Measurements from ENCODE around the gene SLC45A3.
"Not testable (repeated sequence)": the region's sequence is repeated elsewhere in the genome, so short reads cannot be mapped to it uniquely, and the experiment has no call there.

The SLC45A3 gene

DNA sequence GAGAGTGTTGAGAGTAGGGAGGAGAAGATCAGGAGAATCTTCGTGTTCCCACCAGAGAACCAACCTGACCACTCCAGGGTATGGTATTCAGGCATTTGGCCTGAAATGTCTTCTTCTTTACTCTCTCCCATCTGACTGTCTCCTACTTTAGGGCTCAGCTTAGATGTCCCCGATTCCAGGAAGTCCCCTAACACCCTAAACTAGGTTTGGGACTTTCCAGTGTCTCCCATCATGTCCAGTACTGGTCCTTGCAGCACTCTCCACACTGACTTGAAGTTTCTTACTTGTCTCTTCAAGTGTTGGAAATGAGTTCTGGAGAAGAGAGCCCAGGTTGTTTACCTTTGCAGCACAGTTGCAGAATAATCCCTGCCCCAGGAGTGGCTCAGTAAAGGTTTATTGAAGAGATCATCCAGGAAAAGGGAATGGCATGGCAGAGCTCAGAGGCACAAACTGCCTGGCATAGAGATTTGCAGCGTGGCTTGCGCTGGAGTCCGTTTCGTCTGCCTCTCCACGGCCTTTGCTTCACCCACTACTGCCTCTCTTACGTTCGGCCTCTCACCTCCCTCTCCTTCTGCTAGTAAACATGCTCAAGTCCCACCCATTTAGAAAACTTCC lies 42.3 kb downstream of the SLC45A3 start:
- DNase-seq (ENCODE audit: low read depth in 2 of 2) = no peak

DNA sequence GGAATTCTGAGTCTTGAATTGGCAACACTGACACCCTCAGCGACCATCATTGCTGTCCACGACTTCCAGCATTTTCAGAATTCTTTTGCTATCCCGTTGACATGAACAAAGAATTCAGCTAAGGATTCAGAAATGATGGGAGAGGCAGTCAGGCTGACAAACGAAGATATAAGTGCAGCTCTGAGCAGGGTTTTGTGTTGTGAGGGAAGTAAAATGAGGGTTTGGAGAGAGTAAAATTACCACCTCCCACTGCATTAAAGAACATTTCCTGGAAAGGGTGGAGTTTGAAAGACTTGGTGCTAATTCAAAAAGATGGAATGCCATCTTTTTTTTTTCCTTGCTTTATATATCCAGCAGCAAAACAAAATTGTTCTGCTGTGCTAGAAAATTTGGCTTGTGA lies 43.6 kb downstream of the SLC45A3 start:
- no peak for DNase-seq (ENCODE audit: low read depth in 2 of 2)

DNA sequence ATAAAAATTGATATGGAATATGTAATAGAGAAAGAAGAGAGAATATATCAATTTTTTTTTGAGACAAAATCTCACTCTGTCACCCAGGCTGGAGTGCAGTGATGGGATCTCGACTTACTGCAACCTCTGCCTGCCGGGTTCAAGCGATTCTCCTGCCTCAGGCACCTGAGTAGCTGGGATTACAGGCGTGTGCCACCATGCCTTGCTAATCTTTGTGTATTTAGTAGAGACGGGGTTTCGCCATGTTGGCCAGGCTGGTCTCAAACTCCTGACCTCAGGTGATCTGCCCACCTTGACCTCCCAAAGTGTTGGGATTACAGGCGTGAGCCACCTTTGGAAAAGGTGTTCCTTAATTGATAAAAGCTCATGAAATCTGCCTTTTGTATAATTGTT lies 44.2 kb downstream of the SLC45A3 start:
- DNase-seq (ENCODE audit: low read depth in 2 of 2) = not testable (repeated sequence)

DNA sequence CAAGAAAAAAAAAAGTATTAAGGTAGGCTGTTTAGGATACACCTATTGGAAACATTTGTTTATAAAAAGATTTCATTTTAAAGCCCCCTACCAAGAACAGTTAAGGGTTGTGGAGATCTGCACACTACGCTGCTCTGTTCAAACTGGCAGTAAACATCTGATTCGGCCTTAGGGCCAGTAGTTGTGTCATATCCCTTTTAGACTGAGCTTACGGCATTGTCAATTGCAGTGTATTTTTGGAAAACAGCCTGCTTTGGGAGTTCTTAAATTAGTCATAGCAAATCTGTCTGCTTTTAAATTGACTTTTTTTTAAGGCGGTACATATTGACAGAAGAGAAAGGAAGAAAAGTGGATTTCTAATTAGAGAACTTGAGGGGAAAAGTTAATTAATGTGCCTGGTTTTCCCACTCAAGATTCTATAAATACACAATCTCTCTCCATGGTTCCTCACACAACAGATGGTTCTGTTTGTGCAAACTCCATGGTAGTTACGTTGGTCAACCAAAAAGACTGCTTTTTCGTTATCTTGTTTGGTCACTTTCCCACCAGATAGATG lies 46.8 kb downstream of the SLC45A3 start:
- no peak for DNase-seq (ENCODE audit: low read depth in 2 of 2)

DNA sequence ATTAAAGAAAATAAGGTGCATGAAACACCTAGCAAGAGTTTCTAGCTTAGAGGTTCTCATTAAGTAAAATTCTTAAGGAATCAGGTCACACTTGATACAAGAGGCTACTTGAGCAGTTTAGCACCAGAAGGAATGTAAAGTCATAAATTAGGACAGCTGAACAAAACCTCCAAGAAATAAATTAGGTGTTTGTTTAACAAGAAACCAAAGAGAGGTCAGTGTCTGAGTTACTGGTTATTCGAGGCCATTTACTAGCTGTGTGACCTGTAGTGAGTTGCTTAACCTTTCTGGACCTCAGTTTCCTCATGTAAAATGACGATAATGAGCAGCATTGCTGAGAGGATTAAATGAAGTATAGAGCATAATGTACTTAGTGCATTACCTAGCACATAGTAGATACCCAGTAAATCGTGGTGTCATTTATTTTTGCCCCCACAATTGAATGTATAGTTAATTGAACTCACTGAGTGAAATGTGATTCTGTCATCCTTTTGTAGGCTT lies 47.6 kb downstream of the SLC45A3 start:
- no peak for DNase-seq (ENCODE audit: low read depth in 2 of 2)

DNA sequence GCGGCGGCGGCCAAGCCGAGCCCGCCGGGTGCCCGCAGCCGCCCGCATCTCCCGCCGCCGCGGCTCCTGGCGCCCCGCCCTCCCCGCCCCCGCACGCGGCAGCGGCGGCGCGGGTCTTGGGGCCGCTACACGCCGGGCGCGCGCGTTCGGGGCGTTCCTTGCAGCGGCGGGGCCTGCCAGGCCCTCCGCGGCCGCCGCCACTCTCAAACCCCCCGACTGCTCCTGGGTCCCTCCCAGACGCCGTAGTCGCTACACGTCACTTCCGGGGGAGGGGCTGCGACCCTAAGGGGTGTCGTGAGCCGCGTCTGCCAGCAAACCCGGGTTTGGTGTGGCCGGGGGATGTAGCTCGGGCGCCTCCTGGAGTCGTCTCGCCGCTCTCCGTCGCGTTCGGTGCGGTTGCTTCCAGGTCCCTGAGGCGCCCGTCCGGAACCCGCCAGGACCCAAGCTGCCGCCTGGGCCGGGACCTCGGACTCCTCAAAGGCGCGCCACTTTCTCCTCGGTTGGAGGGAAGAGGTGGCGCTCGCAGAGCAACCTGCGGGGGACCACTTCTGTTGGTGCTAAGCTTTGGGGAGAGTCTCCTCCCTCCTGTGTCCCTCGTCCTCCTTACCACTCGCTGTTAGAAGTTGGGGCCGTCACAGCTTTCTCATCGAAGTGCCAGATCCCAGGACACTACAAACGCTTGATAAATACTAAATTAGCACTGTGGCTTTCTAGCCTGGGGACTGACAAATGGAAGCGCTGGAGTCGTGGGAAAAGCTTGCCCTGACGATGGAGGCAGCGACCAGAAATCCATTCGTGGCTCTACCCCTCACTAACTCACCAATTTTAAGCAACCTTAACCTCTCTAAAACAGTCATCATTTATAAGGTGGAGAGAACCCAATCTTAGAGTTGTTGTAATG lies 48.3 kb downstream of the SLC45A3 start, which contains the start of gene ELK4:
Gene ELK4 (minus strand): TSS at position 244 of the 901 bp plus-strand sequence. CDS start 8,129 bp downstream, outside the sequence.
- DNase-seq (ENCODE audit: low read depth in 2 of 2) = peak; percentile 98 to 99

DNA sequence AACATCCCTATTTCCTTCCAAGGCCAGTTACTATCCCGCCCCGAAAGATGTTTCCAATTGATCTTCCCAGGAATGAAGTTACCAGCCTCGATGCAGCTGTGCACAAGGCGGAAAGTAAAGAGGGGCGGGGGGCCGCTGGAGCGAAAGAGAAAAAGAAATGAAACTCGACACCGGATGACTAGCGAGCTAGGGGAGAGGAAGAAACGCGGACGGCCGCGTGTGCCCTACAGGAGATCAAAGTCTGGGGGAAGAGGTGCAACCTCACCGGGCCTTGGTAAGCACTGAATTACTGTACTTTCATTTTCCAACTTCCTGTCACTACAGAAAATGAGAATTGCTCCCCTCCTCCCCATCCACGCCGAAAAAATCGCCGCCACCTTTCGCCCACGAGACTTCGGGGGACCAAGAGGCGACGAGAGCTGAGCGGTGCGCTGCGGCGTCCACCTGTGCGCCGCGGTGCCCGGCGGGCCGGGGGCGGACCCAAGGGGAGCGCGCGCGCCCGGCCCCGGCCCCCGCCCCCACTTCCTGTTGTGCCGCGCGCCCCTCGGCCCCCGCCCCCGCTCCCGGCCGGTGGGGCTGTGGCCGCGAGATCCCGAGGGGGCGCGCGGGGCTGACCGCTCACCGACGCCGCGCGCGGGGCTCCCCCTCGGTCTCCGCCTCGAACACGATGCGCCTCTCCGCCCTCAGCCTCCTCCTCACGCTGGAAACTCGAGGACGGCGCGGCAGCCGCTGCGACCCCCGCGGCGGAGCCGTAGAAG lies 49.1 kb downstream of the SLC45A3 start:
- DNase-seq (ENCODE audit: low read depth in 2 of 2) = peak; percentile 62 to 70

DNA sequence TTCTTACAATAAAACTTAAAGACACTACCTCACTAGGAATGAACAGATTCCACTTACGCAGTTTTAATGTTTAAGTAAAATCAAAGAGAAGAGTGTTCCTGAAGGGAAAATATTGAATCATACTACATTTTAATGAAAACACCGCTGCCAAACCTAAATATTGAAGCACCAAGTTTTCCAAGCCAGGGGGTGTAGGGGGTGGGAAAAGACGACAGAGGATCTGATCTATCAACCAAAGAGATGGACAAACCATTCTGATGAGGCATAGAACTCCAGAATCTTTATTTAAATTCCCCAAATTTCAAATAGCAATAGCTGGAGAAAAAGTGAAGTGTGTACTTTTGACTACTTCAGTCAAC lies 49.7 kb downstream of the SLC45A3 start:
- DNase-seq (ENCODE audit: low read depth in 2 of 2) = no peak

DNA sequence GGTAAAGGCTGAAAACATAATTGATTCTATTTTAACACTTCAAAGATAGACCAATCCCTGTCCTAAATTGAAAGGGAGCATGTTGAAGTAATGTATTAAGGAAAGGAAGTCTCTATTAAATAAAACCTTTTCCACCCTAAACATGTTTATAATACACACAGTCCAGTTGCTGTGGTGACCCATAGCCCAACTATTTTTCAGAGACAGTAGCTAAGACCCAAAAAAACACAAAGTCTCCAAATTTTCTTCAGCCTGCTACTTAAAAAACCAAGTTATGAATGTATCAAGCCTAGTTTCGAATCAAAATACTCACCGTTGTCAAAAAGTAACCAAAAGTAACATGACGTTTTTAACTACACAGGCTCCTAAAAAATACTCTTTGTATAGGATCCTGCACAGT lies 50.1 kb downstream of the SLC45A3 start:
- no peak for DNase-seq (ENCODE audit: low read depth in 2 of 2)

DNA sequence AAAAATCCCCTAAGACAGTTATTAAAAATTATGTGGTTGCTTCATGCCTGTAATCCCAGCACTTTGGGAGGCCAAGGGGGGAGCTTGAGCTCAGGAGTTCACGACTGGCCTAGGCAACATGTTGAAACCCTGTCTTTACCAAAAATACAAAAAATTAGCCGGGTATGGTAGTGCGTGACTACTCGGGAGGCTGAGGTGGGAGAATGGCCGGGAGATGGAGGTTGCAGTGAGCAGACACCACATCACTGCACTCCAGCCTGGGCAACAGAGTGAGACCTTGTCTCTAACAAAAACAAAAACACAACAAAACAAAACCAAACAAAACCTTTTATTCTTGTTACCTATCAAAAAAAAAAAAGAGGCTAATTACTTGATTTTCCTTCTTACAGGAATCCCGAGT lies 50.6 kb downstream of the SLC45A3 start:
- DNase-seq (ENCODE audit: low read depth in 2 of 2) = no peak

DNA sequence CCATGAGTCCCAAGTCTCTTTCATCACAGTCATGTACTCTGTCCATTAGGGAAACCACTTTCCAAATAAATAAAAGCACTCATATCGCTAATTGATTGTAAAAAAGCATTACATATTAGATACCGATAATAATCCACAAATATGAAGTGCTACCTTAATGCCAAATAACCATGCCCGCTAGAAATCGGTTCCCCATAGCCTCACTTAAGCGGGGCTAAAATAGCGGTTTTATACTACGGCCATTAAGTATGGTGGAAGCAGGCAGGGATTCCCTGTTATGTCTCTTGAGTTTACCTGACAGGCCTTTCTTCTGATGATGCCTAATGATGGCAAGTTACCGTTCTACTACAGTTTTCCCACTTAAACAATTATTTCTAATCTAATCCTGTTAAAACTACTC lies 52.4 kb downstream of the SLC45A3 start:
- DNase-seq (ENCODE audit: low read depth in 2 of 2) = no peak

DNA sequence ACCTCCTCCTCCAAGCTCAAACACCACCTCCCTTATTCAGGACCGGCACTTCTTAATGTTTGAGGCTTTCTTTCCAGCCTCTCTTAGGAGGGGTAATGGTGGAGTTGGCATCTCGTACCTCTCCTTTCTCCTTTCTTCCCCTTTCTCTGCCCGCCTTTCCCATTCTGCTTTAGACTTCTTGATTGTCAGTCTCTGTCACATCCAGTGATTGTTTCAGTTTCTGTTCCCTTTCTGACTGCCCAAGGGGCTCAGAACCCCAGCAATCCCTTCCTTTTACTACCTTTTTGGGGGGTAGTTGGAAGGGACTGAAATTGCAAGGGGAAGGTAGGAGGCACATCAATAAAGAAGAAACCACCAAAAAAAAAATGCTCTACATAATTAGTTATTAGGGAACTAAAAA lies 54.1 kb downstream of the SLC45A3 start:
- no peak for DNase-seq (ENCODE audit: low read depth in 2 of 2)

DNA sequence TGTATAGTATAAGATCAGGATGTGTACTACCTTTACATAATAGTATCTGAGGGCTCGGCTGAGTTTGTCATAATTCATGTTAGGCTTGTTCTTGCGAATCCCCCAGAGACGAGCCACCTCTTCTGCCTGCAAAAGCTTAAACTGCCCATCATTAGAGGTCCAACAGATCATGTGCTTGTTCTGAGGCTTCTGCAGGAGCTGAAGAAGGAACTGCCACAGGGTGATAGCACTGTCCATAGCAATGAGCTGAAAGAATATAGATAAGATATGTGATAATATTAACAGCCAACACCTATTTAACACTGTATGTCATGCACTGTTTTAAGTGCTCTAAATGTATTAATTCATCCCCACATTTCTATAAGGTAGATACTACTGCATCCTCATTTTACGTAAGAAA lies 56.7 kb downstream of the SLC45A3 start:
- DNase-seq (ENCODE audit: low read depth in 2 of 2) = no peak

DNA sequence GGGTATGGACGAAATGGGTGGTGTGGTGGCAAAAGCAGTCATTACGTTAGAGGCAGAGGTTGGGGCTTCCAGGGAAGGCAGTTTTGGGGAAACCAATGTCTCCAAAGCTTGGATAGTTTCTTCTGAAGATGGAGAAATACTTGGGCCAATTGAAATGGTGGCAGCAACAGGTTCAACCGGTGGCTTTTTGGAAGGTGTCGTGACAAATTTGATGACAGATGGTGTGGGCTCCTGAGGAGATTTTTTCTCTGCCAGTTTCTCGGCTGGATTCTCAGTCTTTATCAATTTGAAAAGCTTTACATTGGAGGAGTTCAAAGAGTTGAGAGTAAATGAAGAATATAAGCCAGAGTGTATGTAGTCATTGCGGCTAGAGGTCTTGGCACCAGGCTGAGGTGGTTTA lies 60.0 kb downstream of the SLC45A3 start:
- DNase-seq (ENCODE audit: low read depth in 2 of 2) = no peak

DNA sequence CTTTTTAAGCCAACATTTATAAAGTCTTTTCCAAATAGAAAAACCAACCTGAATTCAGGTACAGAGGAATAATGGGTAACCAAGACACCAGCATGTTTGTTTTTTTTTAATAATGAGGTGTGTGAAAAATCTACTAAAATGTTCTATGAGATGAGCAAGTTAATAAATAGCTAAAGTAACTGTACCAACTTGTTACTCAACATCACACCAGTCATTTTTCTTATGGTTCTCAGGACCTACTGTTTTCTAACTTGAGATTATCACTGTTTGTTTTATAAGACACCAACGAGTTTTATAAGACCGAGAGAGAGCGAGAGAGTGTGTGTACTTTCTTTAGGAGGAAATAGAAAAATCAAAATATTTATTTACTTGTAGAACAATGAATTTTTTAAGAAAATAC lies 60.9 kb downstream of the SLC45A3 start:
- no peak for DNase-seq (ENCODE audit: low read depth in 2 of 2)

DNA sequence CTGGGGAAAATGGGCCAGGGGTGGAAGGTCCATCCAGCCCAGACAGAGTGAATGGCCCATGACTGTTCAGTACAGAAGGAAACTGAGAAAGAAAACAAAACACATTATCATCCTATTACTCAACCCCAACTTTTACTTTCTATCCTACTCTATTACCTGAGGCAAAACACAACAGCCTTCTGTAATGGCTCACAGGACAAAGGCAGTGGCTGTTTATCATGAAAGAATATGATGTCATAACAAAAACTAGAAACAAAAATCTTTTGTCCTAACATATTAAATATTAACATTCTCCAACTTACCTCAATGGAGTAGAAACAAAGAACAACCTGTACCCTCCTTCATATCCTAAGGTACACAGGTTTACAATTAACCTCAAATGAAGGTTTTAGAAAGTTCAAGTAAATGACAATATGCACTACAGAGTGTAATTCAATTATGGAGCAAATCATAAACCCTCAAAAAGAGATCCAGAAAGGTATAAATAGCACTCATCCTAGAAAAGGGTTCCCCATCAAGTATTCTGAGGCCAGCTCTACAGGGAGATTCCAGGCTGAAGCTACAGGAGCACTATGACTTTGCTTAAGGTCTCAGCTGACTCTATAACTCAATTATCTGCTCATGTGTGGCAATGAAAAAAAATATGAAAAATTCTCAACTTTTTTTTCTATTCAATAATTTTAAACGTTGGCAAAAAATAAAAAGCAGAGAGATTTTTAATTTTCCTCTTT lies 63.6 kb downstream of the SLC45A3 start:
- DNase-seq (ENCODE audit: low read depth in 2 of 2) = no peak

DNA sequence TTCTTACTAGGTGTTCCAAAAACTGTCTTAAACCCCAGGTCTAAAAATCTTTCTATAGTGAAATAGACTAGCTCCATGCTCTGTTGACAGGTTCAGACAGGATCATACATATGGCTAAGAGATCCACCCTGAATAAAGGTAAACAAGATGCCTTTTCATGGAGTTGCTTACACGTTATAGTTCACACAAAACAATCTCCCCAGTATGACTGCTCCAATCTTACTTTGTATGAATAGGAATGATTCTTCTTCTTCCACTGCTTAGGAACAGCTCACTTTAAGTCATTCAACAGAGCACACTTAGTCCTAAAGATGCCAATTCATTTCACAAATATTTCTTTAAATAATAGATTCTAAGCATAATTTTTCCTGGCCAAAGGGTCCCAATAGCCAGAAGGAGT lies 64.5 kb downstream of the SLC45A3 start:
- DNase-seq (ENCODE audit: low read depth in 2 of 2) = no peak

DNA sequence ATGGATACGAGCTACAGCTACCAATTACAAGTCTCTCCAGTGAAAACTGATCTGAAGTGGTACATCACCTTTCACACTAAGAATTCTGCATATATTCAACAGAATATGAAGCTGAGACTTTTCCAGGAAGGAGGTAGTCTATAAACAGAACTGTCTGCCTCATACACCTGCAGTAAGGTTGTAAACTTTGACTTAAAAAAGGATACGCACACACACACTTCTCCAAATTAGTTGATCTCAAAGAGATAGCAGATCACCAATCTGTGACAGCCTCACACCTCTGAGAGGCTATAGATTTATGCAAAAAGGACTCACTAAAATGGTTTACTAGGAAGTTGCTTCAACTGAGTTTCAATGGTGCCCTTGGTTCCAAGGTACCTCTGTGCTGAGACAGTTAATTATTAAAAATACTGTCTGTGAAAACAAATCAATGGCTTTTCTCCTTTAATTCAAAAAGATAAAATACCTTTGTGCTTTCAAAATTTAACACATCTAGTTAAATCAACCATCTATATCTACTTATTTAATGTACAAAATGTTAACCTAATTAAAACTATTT lies 66.4 kb downstream of the SLC45A3 start:
- no peak for DNase-seq (ENCODE audit: low read depth in 2 of 2)

DNA sequence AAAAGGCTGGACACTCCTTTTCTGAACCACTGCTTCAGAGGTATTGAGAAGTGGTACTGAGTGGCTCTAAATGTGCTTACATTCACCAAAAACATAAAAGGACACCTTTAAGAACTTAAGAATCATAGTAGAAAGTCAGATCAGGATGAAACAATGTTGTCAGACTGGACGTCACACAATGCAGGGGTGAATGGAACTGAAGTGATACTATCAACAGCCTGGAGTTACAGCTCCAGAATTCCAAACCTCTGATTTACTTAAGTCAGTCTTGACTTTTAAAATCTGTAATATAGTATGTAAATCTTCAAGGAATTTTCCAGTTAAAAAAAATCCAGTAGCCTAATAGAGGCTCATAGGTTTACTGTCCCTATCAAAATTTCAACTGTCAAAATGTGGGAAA lies 67.8 kb downstream of the SLC45A3 start:
- no peak for DNase-seq (ENCODE audit: low read depth in 2 of 2)

DNA sequence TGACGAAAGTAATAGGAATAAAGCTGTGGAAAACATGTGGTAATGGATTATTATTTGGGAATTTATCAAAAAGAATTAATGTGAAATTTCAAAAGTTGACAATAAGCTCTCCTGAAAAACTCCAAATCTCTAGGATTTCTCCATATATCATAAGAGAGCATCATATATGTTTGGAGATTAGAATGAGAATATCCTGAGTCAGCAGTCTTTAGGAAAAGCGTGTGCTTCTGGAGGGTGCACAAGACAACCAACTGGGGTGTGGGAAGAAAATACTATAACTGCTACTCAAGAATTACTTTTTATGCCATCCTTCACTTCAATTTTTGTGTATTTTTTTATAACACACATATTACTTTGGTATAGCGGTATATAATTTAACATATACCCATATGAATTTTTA lies 68.2 kb downstream of the SLC45A3 start:
- no peak for DNase-seq (ENCODE audit: low read depth in 2 of 2)

DNA sequence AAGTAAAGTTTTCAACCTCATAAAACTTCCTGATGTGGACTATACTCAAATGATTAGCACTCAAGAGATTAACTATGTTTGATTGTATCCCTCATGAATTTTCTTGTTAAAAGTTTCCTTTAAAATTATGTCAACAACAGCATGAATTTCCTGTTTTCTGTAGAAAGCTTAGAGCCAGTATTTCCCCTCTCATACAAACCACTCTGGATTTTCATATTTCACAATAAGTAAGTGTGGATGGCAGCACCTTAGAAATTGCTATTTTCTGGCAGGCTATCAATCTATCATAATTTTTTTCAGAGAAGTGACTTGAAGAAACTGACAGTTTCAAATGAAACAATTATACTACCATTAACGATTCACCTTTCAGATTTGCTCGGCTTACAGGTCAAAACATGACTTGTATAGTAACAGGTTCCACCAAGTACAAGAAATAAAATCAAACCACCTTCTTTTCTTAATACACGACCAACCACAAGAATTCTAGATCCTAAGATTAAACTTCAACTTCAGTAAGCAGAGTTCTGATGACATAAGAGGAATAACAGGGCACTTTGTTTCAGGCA lies 69.3 kb downstream of the SLC45A3 start:
- DNase-seq (ENCODE audit: low read depth in 2 of 2) = no peak
